Measurements from ENCODE around the gene EML1. TPM values are rescaled to one million over a fixed set of nuclear protein-coding genes. Genes with fewer than 3 reads are reported as not detected.

Gene EML1
- total RNA-seq, 3 donors from 2014 or later (not counting 1 experiment from before 2014, with no cell fraction given): not detected

- Histone ChIP-seq H3K9me3 (ENCODE audit: control insufficient read depth, insufficient read depth, low read length) (no peaks in the 10 kb centered on the region), H3K27me3 (ENCODE audit: control insufficient read depth, insufficient read depth, low read length) (peaks cover 4% of the 10 kb centered on the region), H3K4me3 (ENCODE audit: low read length) (no peak overlapping the region), H3K4me1 (ENCODE audit: control insufficient read depth, insufficient read depth, low read length) (peaks cover 6% of the 10 kb centered on the region), H3K27ac (ENCODE audit: low read length) (no peak overlapping the region), H3K36me3 (ENCODE audit: control insufficient read depth, insufficient read depth, low read length) (no peaks in the 10 kb centered on the region)
- WGBS (ENCODE audit: insufficient coverage): 77% methylated on average over 7 of the region's 9 CpGs
- H3K27me3 Mint-ChIP-seq (ENCODE audit: low read depth in 2 of 2): peaks cover 30 to 42% of the 10 kb centered on the region in 2 donors
- H3K4me1 Mint-ChIP-seq: peaks cover 3 to 4% of the 10 kb centered on the region in 2 donors
- TF ChIP-seq CTCF (IDR thresholded peaks at IDR 0.05): no peak
- H3K4me3 Mint-ChIP-seq: no peak overlapping the region
- H3K36me3 Mint-ChIP-seq: no peaks in the 10 kb centered on the region
- no peaks in the 10 kb centered on the region for H3K9me3 Mint-ChIP-seq
- no peak for DNase-seq
- ATAC-seq: no peak
- intact Hi-C loops (cut with micrococcal nuclease): no loop called here
- H3K27ac Mint-ChIP-seq: no peak overlapping the region
Observed at GRCh38 chr14:99748529-99748928, 44.7 kb upstream of the EML1 start.

- H3K9me3 ChIP-seq (ENCODE audit: control insufficient read depth, insufficient read depth, low read length): no peaks in the 10 kb centered on the region
- no peaks in the 10 kb centered on the region for H3K9me3 Mint-ChIP-seq
- H3K27me3 ChIP-seq (ENCODE audit: control insufficient read depth, insufficient read depth, low read length): peaks cover 4% of the 10 kb centered on the region
- H3K36me3 ChIP-seq (ENCODE audit: control insufficient read depth, insufficient read depth, low read length): no peaks in the 10 kb centered on the region
- intact Hi-C loops (cut with micrococcal nuclease): no loop called here
- 86% methylated on average over 13 of the region's 13 CpGs for WGBS (ENCODE audit: insufficient coverage)
- no peaks in the 10 kb centered on the region for H3K36me3 Mint-ChIP-seq
- H3K4me3 ChIP-seq (ENCODE audit: low read length): no peak overlapping the region
- no peak for TF ChIP-seq CTCF (IDR thresholded peaks at IDR 0.05)
- H3K27me3 Mint-ChIP-seq (ENCODE audit: low read depth in 2 of 2): peaks cover 34 to 39% of the 10 kb centered on the region in 2 donors
- no peak for DNase-seq
- ATAC-seq: no peak
- no peak overlapping the region for H3K27ac Mint-ChIP-seq
- H3K4me1 ChIP-seq (ENCODE audit: control insufficient read depth, insufficient read depth, low read length): peaks cover 6% of the 10 kb centered on the region
- no peak overlapping the region for H3K27ac ChIP-seq (ENCODE audit: low read length)
- H3K4me3 Mint-ChIP-seq: no peak overlapping the region
- peaks cover 5 to 7% of the 10 kb centered on the region in 2 donors for H3K4me1 Mint-ChIP-seq
Observed at GRCh38 chr14:99749142-99749541, 44.1 kb upstream of the EML1 start.

- intact Hi-C loops (cut with micrococcal nuclease): no loop called here
- Mint-ChIP-seq H3K4me1 (peaks cover 5 to 7% of the 10 kb centered on the region in 2 donors), H3K36me3 (no peaks in the 10 kb centered on the region), H3K4me3 (no peak overlapping the region), H3K9me3 (no peaks in the 10 kb centered on the region), H3K27ac (no peak overlapping the region), H3K27me3 (ENCODE audit: low read depth in 2 of 2) (peaks cover 32 to 34% of the 10 kb centered on the region in 2 donors)
- H3K4me1 ChIP-seq (ENCODE audit: control insufficient read depth, insufficient read depth, low read length): peaks cover 6% of the 10 kb centered on the region
- WGBS (ENCODE audit: insufficient coverage): 88% methylated on average over 23 of the region's 23 CpGs
- H3K9me3 ChIP-seq (ENCODE audit: control insufficient read depth, insufficient read depth, low read length): no peaks in the 10 kb centered on the region
- ATAC-seq (no peak), DNase-seq (no peak)
- no peak overlapping the region for H3K4me3 ChIP-seq (ENCODE audit: low read length)
- H3K27ac ChIP-seq (ENCODE audit: low read length): no peak overlapping the region
- H3K36me3 ChIP-seq (ENCODE audit: control insufficient read depth, insufficient read depth, low read length): no peaks in the 10 kb centered on the region
- no peak for TF ChIP-seq CTCF (IDR thresholded peaks at IDR 0.05)
- H3K27me3 ChIP-seq (ENCODE audit: control insufficient read depth, insufficient read depth, low read length): peaks cover 4% of the 10 kb centered on the region
Observed at GRCh38 chr14:99749763-99750715, 43.2 kb upstream of the EML1 start.

Measured in natural killer cell (primary cell).